Measurements from ENCODE around the gene MINPP1.

Gene MINPP1

GRCh38 chr10:87523731-87524130, 19.0 kb downstream of the MINPP1 start:
- no peak for FAIRE-seq

- no peak for FAIRE-seq
Observed at GRCh38 chr10:87524296-87524695, 19.6 kb downstream of the MINPP1 start.

- FAIRE-seq: no peak
Observed at GRCh38 chr10:87531908-87532622, 27.4 kb downstream of the MINPP1 start.

DNA sequence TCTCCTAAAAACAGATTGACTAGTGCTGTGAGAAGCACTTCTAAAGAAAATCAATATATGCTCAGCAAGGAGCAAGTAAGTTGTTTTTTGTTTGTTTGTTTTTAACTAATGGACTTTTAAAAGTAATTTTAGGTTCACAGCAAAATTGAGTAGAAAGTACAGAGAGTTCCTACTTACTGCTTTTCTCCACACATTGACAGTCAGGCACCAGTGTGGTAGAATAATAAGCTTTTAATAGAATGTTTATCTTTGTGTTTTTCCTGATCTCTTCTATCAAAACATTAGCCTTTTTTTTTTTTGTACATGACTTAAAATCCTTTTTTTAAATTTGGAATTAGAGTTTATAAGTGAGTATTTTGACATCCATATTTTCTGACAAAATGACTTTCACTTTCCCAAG, 28.0 kb downstream of the MINPP1 start:
- FAIRE-seq: peak; percentile 24

DNA sequence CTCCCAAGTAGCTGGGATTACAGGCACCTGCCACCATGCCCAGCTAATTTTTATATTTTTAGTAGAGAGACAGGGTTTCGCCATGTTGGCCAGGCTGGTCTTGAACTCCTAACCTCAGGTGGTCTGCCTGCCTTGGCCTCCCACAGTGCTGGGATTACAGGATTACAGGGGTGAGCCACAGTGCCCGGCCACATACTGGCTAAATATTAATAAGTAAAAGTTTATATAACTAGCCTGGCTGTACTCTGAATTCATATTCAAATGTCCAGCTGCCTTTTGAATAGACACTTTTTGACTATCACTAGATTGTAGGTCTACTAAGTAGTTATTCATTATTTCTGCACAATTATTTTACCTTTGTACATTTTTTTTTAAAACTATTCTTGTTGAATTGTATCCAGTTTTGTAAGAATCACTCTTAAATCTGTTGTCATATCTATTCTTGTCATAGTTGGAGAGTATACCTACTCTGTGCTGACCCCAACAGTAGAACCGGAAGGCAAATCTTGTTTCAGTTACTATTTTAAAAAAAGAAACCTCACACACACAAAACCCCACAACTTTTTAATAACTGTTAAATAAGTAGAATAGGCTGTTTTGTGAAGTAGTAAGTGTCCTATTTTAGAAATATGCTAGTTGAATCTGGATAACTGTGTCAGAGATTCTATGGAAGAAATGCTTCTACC, 29.6 kb downstream of the MINPP1 start:
- FAIRE-seq: no peak

- no peak for FAIRE-seq
Observed at GRCh38 chr10:87538092-87539015, 33.7 kb downstream of the MINPP1 start.

DNA sequence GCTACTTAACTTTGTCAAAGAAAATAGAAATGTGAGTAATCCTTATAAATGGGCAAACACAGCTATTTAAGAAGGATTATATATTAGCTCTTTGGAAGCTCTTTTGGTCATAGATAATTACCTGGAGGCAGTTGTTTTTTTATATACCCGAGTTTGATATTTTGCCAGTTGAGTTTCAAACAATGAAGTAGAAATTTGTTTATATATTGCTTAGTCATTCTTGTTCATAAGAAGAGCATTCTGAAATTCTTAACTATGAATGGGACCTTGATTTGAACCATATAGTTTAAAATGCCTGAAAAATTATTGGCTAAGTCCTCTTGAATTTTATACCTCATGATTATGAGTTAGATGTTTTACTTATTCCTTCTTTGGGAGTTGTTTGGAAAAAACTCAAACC, 36.4 kb downstream of the MINPP1 start:
- no peak for FAIRE-seq

DNA sequence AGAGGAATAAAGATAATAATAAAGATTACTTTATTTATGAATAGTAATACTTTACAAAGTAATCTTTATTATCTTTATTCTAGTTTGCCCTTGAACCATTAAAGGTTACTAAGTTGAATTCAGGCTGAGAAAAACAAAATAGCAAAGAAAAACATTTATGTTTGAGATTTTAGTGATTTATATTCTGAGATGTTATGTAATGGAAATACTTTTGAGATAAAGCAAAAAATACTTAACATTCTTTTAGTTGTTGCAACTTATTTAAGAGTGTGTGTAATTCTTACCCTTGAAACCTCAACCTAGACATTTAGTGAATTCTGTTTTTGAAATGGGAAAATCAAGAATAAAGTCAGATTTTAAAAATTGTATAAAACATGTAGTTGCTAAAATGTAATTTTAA, 40.0 kb downstream of the MINPP1 start:
- FAIRE-seq: no peak

GRCh38 chr10:87545783-87546182, 41.1 kb downstream of the MINPP1 start:
- no peak for FAIRE-seq

DNA sequence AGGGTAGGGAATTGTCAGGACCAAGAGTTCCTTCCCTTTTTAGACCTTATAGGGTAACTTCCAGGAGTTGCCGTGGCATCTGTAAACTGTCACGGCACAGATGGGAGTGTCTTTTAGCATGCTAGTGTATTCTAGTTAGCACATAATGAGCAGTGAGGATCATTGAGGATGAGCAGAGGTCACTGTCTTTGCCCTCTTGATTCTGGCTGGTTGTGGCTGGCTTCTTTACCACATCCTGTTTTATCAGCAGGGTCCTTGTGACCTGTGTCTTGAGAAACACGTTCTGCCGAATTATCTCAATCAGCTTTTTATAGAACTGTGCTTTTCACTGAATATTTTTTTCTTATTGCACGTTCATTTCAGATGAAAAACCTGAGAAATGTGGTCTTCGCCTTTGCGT, 41.5 kb downstream of the MINPP1 start:
- no peak for FAIRE-seq

DNA sequence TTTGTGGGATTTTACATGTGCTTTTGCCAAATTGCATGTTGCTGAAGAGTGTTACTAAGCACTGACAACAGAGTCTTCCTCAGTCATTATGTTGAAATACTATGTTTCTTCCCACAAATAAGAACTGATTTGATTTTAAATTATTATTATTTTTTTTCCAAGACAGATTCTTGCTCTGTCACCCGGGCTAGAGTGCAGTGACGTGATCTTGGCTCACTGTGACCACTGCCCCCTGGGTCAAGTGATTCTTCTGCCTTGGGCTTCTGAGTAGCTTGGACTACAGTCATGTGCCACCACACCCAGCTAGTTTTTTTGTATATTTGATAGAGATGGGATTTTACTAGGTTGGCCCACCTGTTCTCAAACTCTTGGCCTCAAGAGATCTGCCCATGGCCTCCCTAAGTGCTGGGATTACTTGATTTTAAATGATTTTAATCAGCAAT, 42.3 kb downstream of the MINPP1 start:
- no peak for FAIRE-seq

DNA sequence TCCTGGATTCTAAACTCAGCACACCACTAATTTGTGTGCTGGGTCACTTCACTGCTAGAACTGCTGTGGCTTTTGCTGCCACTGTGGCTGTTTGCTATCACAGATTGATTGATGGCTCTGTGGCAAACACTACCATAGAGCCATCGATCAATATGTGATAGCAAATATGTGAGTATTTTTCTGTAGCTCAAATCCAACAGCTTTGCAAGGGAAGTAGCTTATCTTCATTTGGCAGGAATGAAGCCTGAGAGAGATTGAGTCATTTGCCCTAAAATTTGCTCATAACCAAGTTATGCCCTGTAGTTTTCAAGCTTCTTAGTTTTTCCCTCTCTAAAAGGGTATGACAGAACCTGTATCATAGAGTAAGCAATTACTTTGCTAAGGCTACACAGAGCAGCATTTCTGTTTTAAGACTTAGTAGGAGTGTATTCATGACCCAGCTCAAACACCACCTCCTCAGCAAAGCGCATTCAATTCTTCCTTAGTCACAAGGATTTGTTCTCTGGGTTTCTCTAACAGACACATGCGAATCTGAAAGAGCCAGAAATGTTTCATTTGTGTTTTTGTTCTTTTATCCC, 43.1 kb downstream of the MINPP1 start:
- FAIRE-seq: no peak

DNA sequence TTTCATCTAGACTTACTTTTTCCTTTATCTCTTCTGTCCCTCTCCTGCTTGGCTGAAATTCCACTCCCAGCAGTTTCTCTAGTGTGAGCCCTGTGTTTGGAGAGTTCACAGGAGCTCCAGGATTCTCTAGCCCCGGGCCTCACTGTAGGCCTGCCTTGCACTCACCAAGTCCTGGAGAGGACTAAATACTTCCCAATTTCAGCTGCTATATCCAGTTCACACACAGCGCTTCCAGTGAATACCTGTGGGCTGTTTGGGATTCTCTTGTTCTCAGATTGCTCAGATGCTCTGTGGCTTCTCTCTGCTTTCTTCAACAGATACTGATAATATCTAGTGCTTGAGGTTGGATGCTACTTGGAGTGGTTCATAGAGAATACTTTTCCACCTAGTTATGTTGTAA, 46.0 kb downstream of the MINPP1 start:
- no peak for FAIRE-seq

DNA sequence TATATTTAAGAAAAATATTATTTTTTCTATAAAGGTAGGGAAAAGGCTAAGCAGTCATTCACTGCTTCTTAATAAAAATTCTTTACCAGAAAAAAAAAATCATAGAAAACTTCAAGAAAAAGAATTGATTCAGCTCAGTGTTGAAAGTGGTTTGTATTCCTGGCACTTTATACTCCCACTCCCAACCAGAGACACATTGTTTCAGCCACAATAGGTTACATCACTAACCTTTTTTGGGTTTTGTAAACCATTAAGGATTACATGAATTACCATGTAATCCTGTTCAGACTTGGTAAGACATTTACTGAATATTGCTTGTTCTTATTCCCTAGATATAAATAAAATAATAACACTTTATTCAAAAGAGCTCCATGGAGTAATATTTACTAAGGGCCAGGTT, 46.6 kb downstream of the MINPP1 start:
- FAIRE-seq: no peak

GRCh38 chr10:87552248-87552929, 47.7 kb downstream of the MINPP1 start:
- FAIRE-seq: no peak

GRCh38 chr10:87557409-87557808, 52.7 kb downstream of the MINPP1 start:
- FAIRE-seq: no peak

- FAIRE-seq: no peak
Observed at GRCh38 chr10:87558333-87558732, 53.6 kb downstream of the MINPP1 start.

- no peak for FAIRE-seq
Observed at GRCh38 chr10:87559392-87559791, 54.7 kb downstream of the MINPP1 start.

GRCh38 chr10:87560495-87561129, 55.9 kb downstream of the MINPP1 start:
- FAIRE-seq: no peak

DNA sequence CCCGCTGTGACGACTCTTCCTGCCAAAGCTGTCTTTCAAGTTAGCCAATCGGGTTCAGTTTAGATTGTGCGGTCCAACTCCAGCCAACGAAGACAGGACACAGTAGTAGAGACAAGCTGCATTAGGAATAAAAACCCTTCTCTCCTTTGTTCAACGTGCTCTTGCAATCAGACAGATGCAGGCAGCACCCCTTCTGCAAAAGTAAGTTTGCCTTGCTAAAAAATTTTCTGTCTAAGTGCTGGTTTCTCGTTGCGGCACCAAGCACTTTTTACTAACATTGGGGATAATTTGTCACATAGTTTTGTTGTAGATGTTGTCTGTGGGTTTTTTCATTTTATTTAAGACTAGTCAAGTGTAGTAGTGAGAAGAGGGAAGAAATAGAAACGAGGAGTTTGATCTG, 58.1 kb downstream of the MINPP1 start:
- no peak for FAIRE-seq

- no peak for FAIRE-seq
Observed at GRCh38 chr10:87565010-87565409, 60.3 kb downstream of the MINPP1 start.

DNA sequence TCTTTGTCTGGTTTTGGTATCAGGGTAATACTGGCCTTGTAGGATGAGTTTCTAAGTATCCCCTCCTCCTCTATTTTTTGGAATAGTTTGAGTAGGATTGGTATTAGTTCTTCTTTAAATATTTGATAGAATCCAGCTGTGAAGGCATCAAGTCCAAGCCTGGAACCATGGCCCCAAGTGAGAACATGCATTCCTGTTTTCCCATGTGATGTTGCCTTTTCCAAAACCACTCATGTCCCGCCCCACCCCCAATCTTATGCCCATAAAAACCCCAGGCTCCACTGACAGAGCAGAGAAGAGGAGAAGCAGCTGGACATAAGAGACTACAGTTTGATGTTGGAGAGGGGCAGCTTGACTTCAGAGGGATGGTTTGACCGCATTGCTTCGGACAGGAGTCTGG, 71.2 kb downstream of the MINPP1 start:
- no peak for FAIRE-seq

Data from colon (tissue), 2 donors.